Pancreas (tissue), 10 donors: ENCODE data around the gene TECRL. TPM values are rescaled to one million over a fixed set of nuclear protein-coding genes. Genes with fewer than 3 reads are reported as not detected.

ENCODE experiments used
- ATAC-seq, 4 donors: fragments of 200-7000 bp; cut with Tn5 transposase; one replicate each; pipeline versions ENCODE4 v1.8.0 to v1.9.1; 2020; ENCODE audit warnings: mild to moderate bottlenecking in 4 of 4, moderate library complexity in 4 of 4
- DNase-seq, 6 donors: peaks; one replicate each; pipeline ENCODE4 v3.0.0-alpha.2; 2020
- FAIRE-seq: peaks from 2 replicates; lab custom pipeline; 2012; peaks lifted over from hg19 to GRCh38; lab: Jason Lieb, UNC
- H3K27ac ChIP-seq, 4 donors: fragments of 200-600 bp; sonication (generic); 1 replicate in 3 of 4; 2 replicates in 1 of 4; pipeline versions ENCODE4 v1.5.0 to v1.8.0; 2020
- H3K27me3 ChIP-seq, 4 donors: fragments of 200-600 bp; one replicate each; pipeline ENCODE4 v1.8.0; 2021
- H3K36me3 ChIP-seq, 3 donors: fragments of 200-600 bp; sonication (generic) in 1 of 3; one replicate each; pipeline versions ENCODE4 v1.5.0 to v1.8.0; 2020 to 2021
- H3K4me1 ChIP-seq, 3 donors: fragments of 200-600 bp; one replicate each; pipeline ENCODE4 v1.8.0; 2021
- H3K4me3 ChIP-seq, 4 donors: fragments of 200-600 bp; sonication (generic) in 2 of 4; one replicate each; pipeline versions ENCODE4 v1.5.0 to v1.8.0; 2020 to 2021
- H3K9me3 ChIP-seq, 4 donors: fragments of 200-600 bp; one replicate each; pipeline ENCODE4 v1.8.0; 2021
- CTCF ChIP-seq, 4 donors: fragments of 200-600 bp; sonication (generic) in 3 of 4; IDR thresholded peaks; one replicate each; pipeline versions ENCODE4 v1.5.0 to v1.8.0; 2021; ENCODE audit warnings: antibody characterized with exemption in 4 of 4
- WGBS, 2 donors: extraction: QIAGEN DNeasy Blood & Tissue Kit; methylation state at CpG; one replicate each; pipeline ENCODE4 v1.1.7; 2013; 5-methylcytosine and 5-hydroxymethylcytosine counted together
- intact Hi-C, 3 donors: fragments of 100-400 bp; cut with DNase I; formaldehyde crosslinking; loops; one replicate each; pipeline versions ENCODE4 v1.11.1 to v1.14.2; 2022
- polyA plus RNA-seq, 2 donors: library from polyadenylated mRNA; stranded (reverse); fragments of 200-250 nt; gene quantifications; one replicate each; pipeline ENCODE4 v1.2.3, GENCODE V29; 2013
- total RNA-seq, 6 donors: library from RNA; stranded (reverse); fragmentation: NEBNext Ultra II Directional in 4 of 6; extraction: Animal tissue kit (Norgen Biotek cat#: 25700) in 4 of 6; gene quantifications; one replicate each; pipeline versions ENCODE4 v1.2.1 to v1.2.4, GENCODE V29; 2021 to 2023
- donor health status: healthy with polysubstance abuse.
- donor health status: DM: no; HTN: no; CAD: no; lungs with moderate emphysema.
- donor health status: DM: no; HTN: no; CAD: no.
- donor health status: control.
- donor health status: control.
- donor health status: Bipolar disorder and iron deficiency.
- donor health status: DM: yes; HTN: yes; CAD: no.
- donor health status: DM: no; HTN: no; CAD: no.
- donor health status: DM: no; HTN: no; CAD: no.
- donor health status: DM: yes; HTN: yes; CAD: no.

TECRL gene
- total and polyA plus RNA-seq, 8 donors: 0.02 to 0.39 (median 0.04) TPM; not detected in 5

GRCh38 chr4:64405761-64406160 lies 3.5 kb downstream of the TECRL start:
- ATAC-seq (no peak), FAIRE-seq (no peak), DNase-seq (no peak)
- no peaks in the 10 kb centered on the region for H3K9me3 ChIP-seq
- no peak for TF ChIP-seq CTCF (IDR thresholded peaks at IDR 0.05)
- no peaks in the 10 kb centered on the region for H3K36me3 ChIP-seq
- H3K4me1 ChIP-seq: no peaks in the 10 kb centered on the region
- no peak overlapping the region for H3K4me3 ChIP-seq
- no peaks in the 10 kb centered on the region for H3K27me3 ChIP-seq
- 60 to 67% methylated on average over 11 of the region's 11 CpGs for WGBS, 2 donors
- H3K27ac ChIP-seq: no peak overlapping the region
- intact Hi-C loops: no loop called here

- WGBS, 2 donors: 14 to 22% methylated on average over 2 of the region's 2 CpGs
Measured at GRCh38 chr4:64402684-64403083, 6.6 kb downstream of the TECRL start.

GRCh38 chr4:64399313-64400109 lies 9.7 kb downstream of the TECRL start:
- 60 to 81% methylated on average over 5 of the region's 5 CpGs for WGBS, 2 donors
- FAIRE-seq (no peak), DNase-seq (no peak), ATAC-seq (no peak)
- no peaks in the 10 kb centered on the region for H3K27me3 ChIP-seq
- no peaks in the 10 kb centered on the region for H3K4me1 ChIP-seq
- H3K4me3 ChIP-seq: no peak overlapping the region
- H3K9me3 ChIP-seq: no peaks in the 10 kb centered on the region
- TF ChIP-seq CTCF (IDR thresholded peaks at IDR 0.05): no peak
- no peaks in the 10 kb centered on the region for H3K36me3 ChIP-seq
- intact Hi-C loops: no loop called here
- no peak overlapping the region for H3K27ac ChIP-seq

More at GRCh38 chr4:64402684-64403083, 6.6 kb downstream of the TECRL start:
- Histone ChIP-seq H3K27ac (no peak overlapping the region), H3K4me1 (no peaks in the 10 kb centered on the region), H3K9me3 (no peaks in the 10 kb centered on the region), H3K36me3 (no peaks in the 10 kb centered on the region), H3K4me3 (no peak overlapping the region), H3K27me3 (no peaks in the 10 kb centered on the region)
- intact Hi-C loops: no loop called here
- no peak for TF ChIP-seq CTCF (IDR thresholded peaks at IDR 0.05)
- DNase-seq (no peak), ATAC-seq (no peak), FAIRE-seq (no peak)

GRCh38 chr4:64394469-64394868 lies 14.8 kb downstream of the TECRL start:
- WGBS, 2 donors: 59 to 70% methylated on average over 3 of the region's 3 CpGs
- Histone ChIP-seq H3K4me1 (no peaks in the 10 kb centered on the region), H3K9me3 (no peaks in the 10 kb centered on the region), H3K36me3 (no peaks in the 10 kb centered on the region), H3K27ac (no peak overlapping the region), H3K4me3 (no peak overlapping the region), H3K27me3 (no peaks in the 10 kb centered on the region)
- ATAC-seq (no peak), DNase-seq (no peak), FAIRE-seq (no peak)
- TF ChIP-seq CTCF (IDR thresholded peaks at IDR 0.05): no peak
- intact Hi-C loops: no loop called here

GRCh38 chr4:64388252-64388651 lies 21.0 kb downstream of the TECRL start:
- intact Hi-C loops: no loop called here
- Histone ChIP-seq H3K36me3 (no peaks in the 10 kb centered on the region), H3K4me3 (no peak overlapping the region), H3K27me3 (no peaks in the 10 kb centered on the region), H3K27ac (no peak overlapping the region), H3K9me3 (no peaks in the 10 kb centered on the region), H3K4me1 (no peaks in the 10 kb centered on the region)
- DNase-seq: no peak
- no peak for ATAC-seq
- no peak for FAIRE-seq
- TF ChIP-seq CTCF (IDR thresholded peaks at IDR 0.05): no peak
- 48 to 71% methylated on average over 1 of the region's 1 CpG for WGBS, 2 donors
